Measurements from ENCODE around the gene CHD5. TPM values are rescaled to one million over a fixed set of nuclear protein-coding genes. Genes with fewer than 3 reads are reported as not detected.

Gene CHD5
- polyA plus RNA-seq, 1 donor from 2014 or later: 22.0 TPM

- TF ChIP-seq REST (IDR thresholded peaks at IDR 0.05; ENCODE audit: borderline replicate concordance) (no peak), EZH2 (IDR thresholded peaks at IDR 0.05; ENCODE audit: borderline replicate concordance, insufficient read depth, low read length, poor library complexity, severe bottlenecking) (no peak), TAF1 (IDR thresholded peaks at IDR 0.05; ENCODE audit: low read depth) (no peak)
Measured at GRCh38 chr1:6070450-6070974, 109.6 kb downstream of the CHD5 start (continued).

GRCh38 chr1:6069573-6069972 lies 110.5 kb downstream of the CHD5 start:
- Histone ChIP-seq H3K79me2 (replicated peaks; ENCODE audit: insufficient read depth, low read length) (no peaks in the 10 kb centered on the region), H3K36me3 (ENCODE audit: insufficient read depth, low read length) (no peaks in the 10 kb centered on the region), H4K20me1 (ENCODE audit: insufficient read depth) (no peaks in the 10 kb centered on the region), H3K9me3 (ENCODE audit: low read length) (no peaks in the 10 kb centered on the region), H3K9ac (ENCODE audit: low read length) (no peak overlapping the region), H3K27me3 (ENCODE audit: insufficient read depth, low read depth, low read length) (no peaks in the 10 kb centered on the region), H2AFZ (ENCODE audit: low read depth, low read length) (no peak overlapping the region), H3K27ac (ENCODE audit: low read length) (no peak overlapping the region), H3K9me2 (ENCODE audit: insufficient read depth, low read length) (no peaks in the 10 kb centered on the region), H3F3A (ENCODE audit: insufficient read depth, low read length, poor library complexity, severe bottlenecking) (no peaks in the 10 kb centered on the region), H3K4me2 (ENCODE audit: low read length) (no peak overlapping the region), H3K4me3 (ENCODE audit: low read length) (no peak overlapping the region)
- TF ChIP-seq TAF1 (IDR thresholded peaks at IDR 0.05; ENCODE audit: low read depth): no peak
- TF ChIP-seq MXI1 (conservative IDR thresholded peaks at IDR 0.05; ENCODE audit: poor library complexity, severe bottlenecking): no peak
- no peak for TF ChIP-seq REST (IDR thresholded peaks at IDR 0.05; ENCODE audit: borderline replicate concordance)
- no peak for TF ChIP-seq SMC3 (conservative IDR thresholded peaks at IDR 0.05; ENCODE audit: poor library complexity)
- TF ChIP-seq CTCF (IDR thresholded peaks at IDR 0.05; ENCODE audit: poor library complexity, severe bottlenecking): no peak
- no peak for TF ChIP-seq RAD21 (conservative IDR thresholded peaks at IDR 0.05)
- TF ChIP-seq EZH2 (IDR thresholded peaks at IDR 0.05; ENCODE audit: borderline replicate concordance, insufficient read depth, low read length, poor library complexity, severe bottlenecking): no peak
- no peak for TF ChIP-seq POLR2AphosphoS5 (IDR thresholded peaks at IDR 0.05)
- no peak for TF ChIP-seq EP300 (conservative IDR thresholded peaks at IDR 0.05; ENCODE audit: poor library complexity, severe bottlenecking)

All from neural cell (in vitro differentiated cells).